MG63 (cell line): Measurements from ENCODE around the gene ABCA12. TPM values are rescaled to one million over a fixed set of nuclear protein-coding genes. Genes with fewer than 3 reads are reported as not detected.

ENCODE experiments used
- DNase-seq: peaks from one replicate; pipeline ENCODE4 v3.0.0-alpha.2; 2020
- H3K27me3 ChIP-seq: fragments of 250-450 bp; sonication (Bioruptor Pico); 2 replicates; pipeline ENCODE4 v1.5.1; 2020; ENCODE audit warnings: mild to moderate bottlenecking, moderate library complexity
- H3K36me3 ChIP-seq: fragments of 250-450 bp; sonication (Bioruptor Pico); 2 replicates; pipeline ENCODE4 v1.5.1; 2020; ENCODE audit warnings: mild to moderate bottlenecking, moderate library complexity
- H3K4me3 ChIP-seq: fragments of 250-450 bp; sonication (Bioruptor Pico); 2 replicates; pipeline ENCODE4 v1.5.1; 2020; ENCODE audit warnings: mild to moderate bottlenecking, moderate library complexity
- H3K9me3 ChIP-seq: fragments of 250-450 bp; sonication (Bioruptor Pico); 2 replicates; pipeline ENCODE4 v1.5.1; 2020; ENCODE audit warnings: mild to moderate bottlenecking, moderate library complexity
- total RNA-seq: library from RNA; depleted of rRNA; stranded (reverse); fragments of >200 nt; shearing (Covaris generic); gene quantifications from 2 replicates; pipeline ENCODE4 v1.2.3, GENCODE V29; 2014; ENCODE audit warnings: low replicate concordance

ABCA12 gene
- total RNA-seq, 1 experiment from 2014 or later = not detected

- no peak overlapping the region for H3K4me3 ChIP-seq
- H3K27me3 ChIP-seq = no peaks in the 10 kb centered on the region
- no peaks in the 10 kb centered on the region for H3K36me3 ChIP-seq
- DNase-seq = no peak
- H3K9me3 ChIP-seq = no peaks in the 10 kb centered on the region
Measured at GRCh38 chr2:215143458-215143857, 5.0 kb upstream of the ABCA12 start.

GRCh38 chr2:215141706-215142105 is 3.3 kb upstream of the ABCA12 start:
- H3K27me3 ChIP-seq = no peaks in the 10 kb centered on the region
- H3K4me3 ChIP-seq = no peak overlapping the region
- DNase-seq = no peak
- H3K36me3 ChIP-seq = no peaks in the 10 kb centered on the region
- H3K9me3 ChIP-seq = no peaks in the 10 kb centered on the region

DNA sequence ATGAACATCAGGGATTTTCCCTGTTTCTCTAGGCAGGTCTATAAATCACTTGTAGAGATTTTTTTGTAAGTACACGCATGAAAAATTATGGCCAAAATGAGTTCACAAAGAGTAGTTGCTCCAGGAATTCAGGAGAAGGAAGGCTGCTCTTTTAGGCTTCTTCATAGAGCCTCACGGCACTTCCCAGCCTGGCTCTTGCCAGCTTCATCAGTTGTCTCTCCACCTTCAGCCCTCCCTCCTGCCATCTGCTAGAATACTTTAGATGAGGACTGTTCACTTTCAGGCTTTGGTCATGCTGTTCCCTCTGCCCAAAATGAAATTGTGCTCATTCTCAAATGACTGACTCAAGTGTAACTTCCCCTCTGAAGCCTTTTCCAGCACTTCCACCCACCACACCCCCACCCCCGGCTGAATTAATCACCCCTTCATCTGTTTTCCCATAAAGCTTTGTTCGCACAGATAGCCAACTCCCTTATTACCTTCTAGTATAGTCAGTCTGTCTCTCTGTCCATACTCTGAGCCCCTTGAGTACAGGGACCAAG is 1.8 kb upstream of the ABCA12 start:
- H3K36me3 ChIP-seq = no peaks in the 10 kb centered on the region
- no peak for DNase-seq
- H3K4me3 ChIP-seq = no peak overlapping the region
- no peaks in the 10 kb centered on the region for H3K27me3 ChIP-seq
- no peaks in the 10 kb centered on the region for H3K9me3 ChIP-seq

DNA sequence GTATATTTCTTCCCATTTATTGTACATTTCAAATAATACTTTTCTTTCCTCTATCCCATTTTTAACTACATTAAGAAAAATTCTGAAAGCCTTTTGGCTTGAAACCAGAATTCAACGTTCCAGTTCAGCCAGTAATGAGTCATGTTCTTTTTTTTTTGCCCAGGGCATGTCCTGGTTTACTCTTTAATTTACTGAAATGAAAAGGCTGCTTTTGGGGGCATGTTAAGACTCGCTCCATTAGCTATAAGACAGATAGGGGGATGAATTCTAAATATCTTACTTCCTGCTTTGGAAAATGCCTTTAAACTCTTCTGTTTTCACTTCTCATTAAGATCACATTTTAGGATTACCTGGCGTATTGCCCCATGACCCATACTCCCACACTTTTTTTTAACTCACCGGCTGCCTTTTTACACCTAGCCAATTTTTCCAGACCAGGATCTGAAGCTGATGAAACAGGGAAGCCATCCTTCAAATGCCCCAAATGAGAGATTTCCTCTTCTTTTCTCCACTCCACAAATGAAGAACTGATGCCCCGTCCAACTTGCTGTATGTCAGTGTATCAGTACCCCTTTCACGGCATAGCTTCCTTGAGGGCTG is 585 bp downstream of the ABCA12 start:
- Histone ChIP-seq H3K4me3 (no peak overlapping the region), H3K27me3 (no peaks in the 10 kb centered on the region), H3K36me3 (no peaks in the 10 kb centered on the region), H3K9me3 (no peaks in the 10 kb centered on the region)
- DNase-seq = no peak

DNA sequence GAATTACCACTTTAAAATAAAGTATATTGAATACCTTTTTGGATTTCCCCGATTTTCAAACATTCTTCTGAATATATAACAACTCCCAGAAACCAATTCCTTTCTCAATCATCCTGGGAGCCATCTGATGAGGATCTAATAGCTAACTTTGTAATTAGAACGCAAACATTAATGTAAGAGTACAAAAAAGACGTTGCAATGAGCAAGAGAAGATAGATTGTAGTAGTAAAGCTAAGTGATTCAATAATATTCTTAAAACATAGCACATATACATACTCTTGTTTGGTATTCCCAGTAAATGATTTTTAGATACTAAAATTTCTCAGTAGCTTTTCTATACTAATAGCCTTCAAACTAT is 1.1 kb downstream of the ABCA12 start:
- no peaks in the 10 kb centered on the region for H3K36me3 ChIP-seq
- no peak for DNase-seq
- H3K9me3 ChIP-seq = no peaks in the 10 kb centered on the region
- H3K27me3 ChIP-seq = no peaks in the 10 kb centered on the region
- H3K4me3 ChIP-seq = no peak overlapping the region

GRCh38 chr2:215136669-215137328 is 1.6 kb downstream of the ABCA12 start:
- H3K27me3 ChIP-seq = no peaks in the 10 kb centered on the region
- H3K36me3 ChIP-seq = no peaks in the 10 kb centered on the region
- DNase-seq = no peak
- no peaks in the 10 kb centered on the region for H3K9me3 ChIP-seq
- H3K4me3 ChIP-seq = no peak overlapping the region

DNA sequence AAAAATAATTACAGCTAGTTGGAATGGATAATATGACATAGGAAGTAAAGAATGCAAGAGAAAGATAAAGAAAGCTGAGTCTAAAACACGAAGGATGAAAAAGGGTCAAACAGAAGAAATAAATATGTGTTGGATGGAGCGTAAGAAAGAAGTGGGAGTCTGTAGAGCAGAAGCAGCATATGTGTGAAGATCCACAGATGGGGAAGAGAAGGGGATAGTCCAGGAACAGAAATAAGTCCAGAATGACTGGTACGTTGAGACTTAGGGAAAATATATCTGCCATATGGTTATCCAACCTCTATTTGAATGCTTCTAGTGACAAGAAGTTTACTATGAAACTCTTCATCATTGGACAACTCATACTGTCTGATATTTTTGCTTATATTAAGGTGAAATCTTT is 18.0 kb downstream of the ABCA12 start:
- no peaks in the 10 kb centered on the region for H3K27me3 ChIP-seq
- H3K4me3 ChIP-seq = no peak overlapping the region
- H3K36me3 ChIP-seq = no peaks in the 10 kb centered on the region
- no peaks in the 10 kb centered on the region for H3K9me3 ChIP-seq
- DNase-seq = no peak

GRCh38 chr2:215119847-215120246 is 18.6 kb downstream of the ABCA12 start:
- H3K4me3 ChIP-seq = no peak overlapping the region
- no peaks in the 10 kb centered on the region for H3K36me3 ChIP-seq
- DNase-seq = no peak
- no peaks in the 10 kb centered on the region for H3K9me3 ChIP-seq
- H3K27me3 ChIP-seq = no peaks in the 10 kb centered on the region

GRCh38 chr2:215110918-215111317 is 27.5 kb downstream of the ABCA12 start:
- H3K27me3 ChIP-seq = no peaks in the 10 kb centered on the region
- no peak for DNase-seq
- H3K36me3 ChIP-seq = no peaks in the 10 kb centered on the region
- H3K4me3 ChIP-seq = no peak overlapping the region
- no peaks in the 10 kb centered on the region for H3K9me3 ChIP-seq

GRCh38 chr2:215107216-215108056 is 31.0 kb downstream of the ABCA12 start:
- DNase-seq = no peak
- Histone ChIP-seq H3K36me3 (no peaks in the 10 kb centered on the region), H3K9me3 (no peaks in the 10 kb centered on the region), H3K27me3 (no peaks in the 10 kb centered on the region), H3K4me3 (no peak overlapping the region)

DNA sequence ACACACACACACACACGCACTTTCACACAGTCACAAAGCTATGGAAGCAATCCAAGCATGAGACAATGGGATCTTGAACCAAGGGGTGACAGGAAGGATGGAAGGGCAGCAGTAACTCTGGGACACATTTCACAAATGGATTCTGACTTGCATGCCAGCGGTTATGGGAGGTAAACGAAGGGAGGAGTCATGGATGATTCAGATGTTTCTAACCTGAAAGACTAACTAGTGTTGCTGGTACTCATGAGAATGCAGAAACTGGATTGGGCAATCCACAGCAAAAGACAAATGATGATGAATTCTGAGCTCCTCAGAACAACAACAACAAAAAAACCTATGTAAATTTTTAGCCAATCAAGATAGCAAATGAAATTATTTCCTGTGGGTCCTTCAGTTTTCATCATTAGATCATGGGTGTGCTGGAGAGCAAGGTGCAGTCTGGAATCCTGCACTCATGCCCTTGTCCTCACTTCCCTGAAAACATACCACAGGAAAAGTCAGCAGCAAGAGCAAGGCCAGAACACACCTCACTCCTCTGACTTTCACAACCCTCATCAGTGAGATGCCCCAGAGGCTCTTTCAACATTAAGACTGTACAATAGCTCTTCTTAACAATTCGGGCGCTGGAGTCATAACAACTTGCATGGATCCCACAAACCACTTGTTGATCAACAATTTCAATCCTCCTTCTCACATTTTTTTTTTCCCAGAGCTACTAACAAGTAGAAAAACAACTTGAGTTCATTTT is 32.6 kb downstream of the ABCA12 start:
- Histone ChIP-seq H3K9me3 (no peaks in the 10 kb centered on the region), H3K4me3 (no peak overlapping the region), H3K36me3 (no peaks in the 10 kb centered on the region), H3K27me3 (no peaks in the 10 kb centered on the region)
- no peak for DNase-seq

DNA sequence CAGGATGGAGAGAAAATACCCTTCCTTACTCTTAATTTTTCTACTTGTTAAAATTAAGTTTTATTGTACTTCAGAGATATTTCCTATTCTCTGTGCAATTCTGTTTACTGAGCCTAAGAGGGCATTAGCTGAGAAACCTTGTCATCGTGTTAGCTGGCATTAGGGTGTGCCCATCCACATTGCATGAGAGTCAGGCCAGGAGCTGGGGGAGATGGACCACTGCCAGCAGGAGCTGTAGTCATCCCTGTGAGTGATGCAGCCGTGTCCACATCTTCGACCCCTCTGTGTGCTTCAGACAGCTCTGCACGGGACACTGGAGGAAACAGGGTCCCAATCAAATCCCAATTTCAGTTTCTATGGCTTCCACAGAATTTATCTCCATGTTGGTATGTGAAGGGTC is 34.2 kb downstream of the ABCA12 start:
- Histone ChIP-seq H3K4me3 (no peak overlapping the region), H3K9me3 (no peaks in the 10 kb centered on the region), H3K27me3 (no peaks in the 10 kb centered on the region), H3K36me3 (no peaks in the 10 kb centered on the region)
- DNase-seq = no peak

DNA sequence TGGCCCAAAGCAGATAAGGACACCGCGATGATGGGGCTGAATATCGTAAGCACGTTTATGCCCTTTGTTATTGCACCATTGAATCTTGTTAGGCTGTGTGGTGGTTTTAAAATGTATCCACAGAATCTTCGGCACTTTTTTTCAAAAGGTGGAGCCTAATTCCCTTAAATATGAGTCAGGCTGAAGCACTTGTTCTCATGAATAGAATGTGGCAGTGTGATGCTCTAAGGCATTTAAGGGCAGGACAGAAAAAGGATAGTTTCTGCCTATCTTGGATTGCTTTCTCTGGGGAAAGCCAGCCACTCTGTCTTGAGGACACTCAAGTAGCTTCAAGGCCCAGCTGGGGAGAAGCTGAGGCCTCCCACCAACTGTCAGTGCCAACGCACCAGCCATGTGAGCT is 39.6 kb downstream of the ABCA12 start:
- DNase-seq = no peak
- Histone ChIP-seq H3K4me3 (no peak overlapping the region), H3K9me3 (no peaks in the 10 kb centered on the region), H3K36me3 (no peaks in the 10 kb centered on the region), H3K27me3 (no peaks in the 10 kb centered on the region)

- DNase-seq = no peak
- no peak overlapping the region for H3K4me3 ChIP-seq
- H3K36me3 ChIP-seq = no peaks in the 10 kb centered on the region
- H3K9me3 ChIP-seq = no peaks in the 10 kb centered on the region
- no peaks in the 10 kb centered on the region for H3K27me3 ChIP-seq
Measured at GRCh38 chr2:215084080-215084479, 54.3 kb downstream of the ABCA12 start.

- no peak overlapping the region for H3K4me3 ChIP-seq
- no peaks in the 10 kb centered on the region for H3K27me3 ChIP-seq
- DNase-seq = no peak
- no peaks in the 10 kb centered on the region for H3K36me3 ChIP-seq
- no peaks in the 10 kb centered on the region for H3K9me3 ChIP-seq
Measured at GRCh38 chr2:215083146-215083545, 55.3 kb downstream of the ABCA12 start.

GRCh38 chr2:215082446-215082845 is 56.0 kb downstream of the ABCA12 start:
- no peaks in the 10 kb centered on the region for H3K36me3 ChIP-seq
- DNase-seq = no peak
- H3K9me3 ChIP-seq = no peaks in the 10 kb centered on the region

GRCh38 chr2:215080545-215080944 is 57.9 kb downstream of the ABCA12 start:
- no peak for DNase-seq
- Histone ChIP-seq H3K4me3 (no peak overlapping the region), H3K36me3 (no peaks in the 10 kb centered on the region), H3K9me3 (no peaks in the 10 kb centered on the region), H3K27me3 (no peaks in the 10 kb centered on the region)

More at GRCh38 chr2:215082446-215082845, 56.0 kb downstream of the ABCA12 start:
- Histone ChIP-seq H3K27me3 (no peaks in the 10 kb centered on the region), H3K4me3 (no peak overlapping the region)
